Coronary artery (tissue), 2 donors: ENCODE measurements around the gene CLEC16A.
"Not testable (repeated sequence)": the region's sequence is repeated elsewhere in the genome, so short reads cannot be mapped to it uniquely, and the experiment has no call there.

Experiments
- DNase-seq: peaks from one replicate; pipeline ENCODE4 v3.0.0-alpha.2; 2017; ENCODE audit warnings: low spot score
- H3K27ac ChIP-seq, 2 donors: fragments of 200-600 bp; sonication (generic); one replicate each; pipeline ENCODE4 v1.5.1; 2016 to 2019
- H3K4me3 ChIP-seq: fragments of 200-600 bp; sonication (generic); 2 replicates; pipeline ENCODE4 v1.5.1; 2016; ENCODE audit warnings: mild to moderate bottlenecking, moderate library complexity
- TF ChIP-seq, protein P1 (sequence below): fragments of 200-600 bp; sonication (generic); IDR thresholded peaks from one replicate; pipeline ENCODE4 v1.5.1; 2019; ENCODE audit warnings: antibody characterized with exemption

Gene CLEC16A

DNA sequence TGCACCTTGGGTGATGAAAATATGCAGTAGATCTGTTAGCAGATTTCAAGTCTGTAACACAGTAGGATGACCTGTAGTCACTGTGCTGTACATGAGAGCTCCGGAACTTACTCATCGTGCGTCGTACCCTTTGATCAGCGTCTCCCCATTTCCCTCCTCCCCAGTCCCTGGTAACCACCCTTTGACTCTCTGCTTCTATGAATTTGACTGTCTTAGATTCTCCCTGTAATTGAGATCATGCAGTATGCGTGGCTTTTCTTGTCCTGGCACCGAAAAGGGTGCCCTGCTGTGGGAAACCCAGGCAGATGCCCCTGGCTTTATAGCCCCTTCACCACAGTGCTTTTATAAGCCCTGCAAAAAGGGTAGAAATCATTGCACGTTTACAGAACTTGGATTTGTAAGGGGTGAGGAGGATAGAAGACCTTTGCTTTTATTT is 20.5 kb downstream of the CLEC16A start:
- DNase-seq = no peak
- Histone ChIP-seq H3K4me3 (no peak overlapping the region), H3K27ac (no peak overlapping the region)
- TF ChIP-seq, protein P1, sequence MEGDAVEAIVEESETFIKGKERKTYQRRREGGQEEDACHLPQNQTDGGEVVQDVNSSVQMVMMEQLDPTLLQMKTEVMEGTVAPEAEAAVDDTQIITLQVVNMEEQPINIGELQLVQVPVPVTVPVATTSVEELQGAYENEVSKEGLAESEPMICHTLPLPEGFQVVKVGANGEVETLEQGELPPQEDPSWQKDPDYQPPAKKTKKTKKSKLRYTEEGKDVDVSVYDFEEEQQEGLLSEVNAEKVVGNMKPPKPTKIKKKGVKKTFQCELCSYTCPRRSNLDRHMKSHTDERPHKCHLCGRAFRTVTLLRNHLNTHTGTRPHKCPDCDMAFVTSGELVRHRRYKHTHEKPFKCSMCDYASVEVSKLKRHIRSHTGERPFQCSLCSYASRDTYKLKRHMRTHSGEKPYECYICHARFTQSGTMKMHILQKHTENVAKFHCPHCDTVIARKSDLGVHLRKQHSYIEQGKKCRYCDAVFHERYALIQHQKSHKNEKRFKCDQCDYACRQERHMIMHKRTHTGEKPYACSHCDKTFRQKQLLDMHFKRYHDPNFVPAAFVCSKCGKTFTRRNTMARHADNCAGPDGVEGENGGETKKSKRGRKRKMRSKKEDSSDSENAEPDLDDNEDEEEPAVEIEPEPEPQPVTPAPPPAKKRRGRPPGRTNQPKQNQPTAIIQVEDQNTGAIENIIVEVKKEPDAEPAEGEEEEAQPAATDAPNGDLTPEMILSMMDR = no peak

DNA sequence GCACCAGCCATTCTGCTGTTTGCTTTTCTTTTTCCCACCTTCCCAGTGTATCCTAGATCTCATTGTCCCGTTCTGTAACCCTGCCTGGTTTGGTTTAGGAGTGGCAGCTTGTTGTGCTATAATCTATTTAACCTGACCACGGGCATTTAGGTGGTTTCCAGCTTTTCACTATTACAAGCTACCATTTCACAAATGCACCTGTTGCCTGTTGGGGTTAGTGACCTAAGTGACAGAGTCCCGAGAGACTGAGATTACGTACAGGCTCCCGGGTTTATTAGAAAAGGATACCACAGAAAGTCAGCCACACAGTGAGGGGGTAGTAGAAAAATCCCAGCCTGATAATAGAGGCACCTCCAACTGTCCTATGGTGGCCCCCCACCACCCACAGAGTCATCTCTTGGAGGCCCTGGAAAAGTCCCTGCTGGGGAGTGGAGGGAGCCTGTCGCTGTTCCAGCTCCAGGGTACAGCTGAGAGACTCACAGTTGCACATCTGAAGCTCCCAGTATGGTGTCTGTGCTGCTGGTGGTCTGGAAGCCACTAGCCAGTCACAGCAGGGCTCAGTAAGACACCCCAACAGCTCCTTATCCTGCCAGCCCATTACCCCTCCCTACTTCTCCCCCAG is 21.2 kb downstream of the CLEC16A start:
- H3K27ac ChIP-seq = no peak overlapping the region
- H3K4me3 ChIP-seq = no peak overlapping the region
- TF ChIP-seq, protein P1 = no peak
- DNase-seq = no peak

DNA sequence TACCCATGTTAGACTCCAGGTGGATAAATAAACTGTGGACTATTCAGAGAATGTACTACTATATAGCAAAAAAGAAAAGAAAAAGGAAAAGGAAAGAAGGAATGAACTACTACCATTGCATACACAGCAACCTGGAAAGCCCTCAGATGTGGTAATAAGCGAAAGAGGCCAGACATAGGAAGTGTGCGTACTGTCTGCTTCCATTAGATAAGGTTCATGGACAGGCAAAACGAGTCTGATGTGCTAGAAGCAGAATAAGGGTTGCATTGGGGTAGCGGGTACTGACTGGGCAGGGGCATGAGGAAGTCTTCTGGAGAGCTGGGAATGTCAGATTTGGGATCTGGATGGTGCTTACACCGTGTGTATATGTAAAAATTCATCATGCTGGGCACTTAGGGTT is 21.8 kb downstream of the CLEC16A start:
- H3K4me3 ChIP-seq = no peak overlapping the region
- DNase-seq = no peak
- TF ChIP-seq, protein P1 = no peak
- H3K27ac ChIP-seq = no peak overlapping the region

DNA sequence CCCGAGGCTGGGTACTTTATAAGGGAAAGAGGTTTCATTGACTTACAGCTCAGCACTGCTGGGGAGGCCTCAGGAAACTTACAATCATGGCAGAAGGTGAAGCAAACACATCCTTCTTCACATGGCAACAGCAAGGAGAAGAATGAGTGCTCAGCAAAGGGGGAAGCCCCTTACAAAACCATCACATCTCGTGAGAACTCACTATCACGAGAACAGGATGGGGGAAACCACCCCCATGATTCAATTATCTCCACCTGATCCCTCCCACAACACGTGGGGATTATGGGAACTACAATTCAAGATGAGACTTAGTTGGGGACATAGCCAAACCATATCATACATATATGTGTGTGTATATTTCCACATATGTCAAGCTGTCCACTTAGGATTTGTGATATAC is 22.2 kb downstream of the CLEC16A start:
- H3K27ac ChIP-seq, H3K4me3 ChIP-seq, DNase-seq: not testable (repeated sequence)

DNA sequence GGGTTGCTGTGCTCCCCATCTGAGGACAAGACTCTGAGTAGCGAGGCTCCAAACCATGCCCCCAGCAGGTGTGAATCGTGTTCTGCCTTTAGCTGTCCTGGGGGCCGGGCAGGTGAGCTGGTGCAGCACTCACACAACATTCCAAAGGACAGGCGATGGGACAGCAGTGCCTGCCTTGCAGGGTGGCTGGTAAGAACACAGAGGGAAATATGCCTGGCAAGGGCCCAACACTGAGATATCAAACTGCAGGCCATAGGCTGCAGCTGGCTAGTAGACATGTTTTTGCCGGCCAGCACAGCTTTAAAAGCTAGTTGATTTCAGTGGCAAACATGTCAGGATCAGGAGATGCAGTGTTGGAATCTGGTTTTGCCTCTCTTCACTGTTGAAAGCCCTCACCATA is 23.6 kb downstream of the CLEC16A start:
- Histone ChIP-seq H3K4me3 (no peak overlapping the region), H3K27ac (no peak overlapping the region)
- DNase-seq = no peak
- TF ChIP-seq, protein P1 = no peak

DNA sequence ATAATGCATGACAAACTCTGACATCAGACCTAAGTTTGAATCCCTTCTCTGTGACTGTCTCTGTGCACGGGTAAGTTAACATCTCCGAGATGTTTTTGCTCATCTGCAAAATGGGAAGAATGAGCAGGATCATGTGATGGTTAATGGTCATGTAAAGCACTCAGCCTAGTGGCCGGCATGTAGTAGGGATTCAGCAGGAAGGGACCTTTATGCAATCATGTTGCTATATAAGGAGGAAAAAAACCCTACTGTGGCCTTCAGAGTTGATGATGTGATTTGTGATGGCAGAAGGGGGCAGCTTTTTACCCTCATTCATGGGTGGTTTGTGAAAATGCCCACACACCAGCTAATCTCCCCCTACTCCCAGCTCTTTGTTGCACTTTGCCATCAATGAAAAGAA is 24.1 kb downstream of the CLEC16A start:
- no peak for DNase-seq
- H3K4me3 ChIP-seq = no peak overlapping the region
- H3K27ac ChIP-seq = no peak overlapping the region
- TF ChIP-seq, protein P1 = no peak

DNA sequence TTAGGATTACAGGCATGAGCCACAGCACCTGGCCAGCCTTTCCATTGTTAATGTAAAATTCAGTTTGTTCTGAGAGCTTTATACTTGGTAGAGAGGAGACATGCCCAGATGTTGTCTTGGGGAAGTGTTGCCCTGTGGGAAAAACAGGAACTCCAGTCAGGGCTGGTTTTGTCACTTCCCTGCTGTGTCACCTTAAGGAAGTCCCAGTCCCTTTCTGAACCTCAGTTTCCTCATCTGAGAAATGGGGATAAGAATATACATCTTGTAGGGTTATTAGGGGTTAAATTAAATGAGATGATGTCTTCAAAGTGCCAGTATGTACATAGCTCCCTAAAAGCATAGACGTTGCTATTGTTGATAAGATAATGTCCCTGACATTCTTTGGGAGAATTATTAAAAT is 25.3 kb downstream of the CLEC16A start:
- Histone ChIP-seq H3K27ac (no peak overlapping the region), H3K4me3 (no peak overlapping the region)
- no peak for DNase-seq
- TF ChIP-seq, protein P1 = no peak
